HG02798 (cell line): ENCODE results near the gene SCN4A.
A peak's percentile ranks its signal among the peaks of the same experiment; 100 is the strongest.
"Not testable (repeated sequence)": the region's sequence is repeated elsewhere in the genome, so short reads cannot be mapped to it uniquely, and the experiment has no call there.

Experiments used
- ATAC-seq: cut with Tn5 transposase; IDR thresholded peaks from one replicate; pipeline ENCODE4 v1.9.1; 2021; ENCODE audit warnings: mild to moderate bottlenecking; ENCODE audit not compliant: unreplicated experiment, poor library complexity

The SCN4A gene

GRCh38 chr17:63920779-63921178 lies 51.9 kb downstream of the SCN4A start:
- ATAC-seq, result not testable (repeated sequence)

- ATAC-seq, result not testable (repeated sequence)
Observed at GRCh38 chr17:63920050-63920449, 52.7 kb downstream of the SCN4A start.

GRCh38 chr17:63919311-63919723 lies 53.4 kb downstream of the SCN4A start:
- ATAC-seq, result peak; percentile 79

- not testable (repeated sequence) for ATAC-seq
Observed at GRCh38 chr17:63918789-63919305, 53.9 kb downstream of the SCN4A start, which contains the start of gene GH1. TSS of gene GH1 (minus strand) at chr17:63918839. CDS start at chr17:63918776, 63 bp downstream.

- ATAC-seq, result no peak
Observed at GRCh38 chr17:63918305-63918704, 54.4 kb downstream of the SCN4A start.

GRCh38 chr17:63917646-63918045 lies 55.1 kb downstream of the SCN4A start:
- no peak for ATAC-seq

GRCh38 chr17:63917206-63917605 lies 55.5 kb downstream of the SCN4A start:
- ATAC-seq, result not testable (repeated sequence)

GRCh38 chr17:63916566-63917185 lies 56.0 kb downstream of the SCN4A start:
- no peak for ATAC-seq

GRCh38 chr17:63915753-63916152 lies 57.0 kb downstream of the SCN4A start:
- not testable (repeated sequence) for ATAC-seq

GRCh38 chr17:63914471-63914870 lies 58.2 kb downstream of the SCN4A start:
- no peak for ATAC-seq

GRCh38 chr17:63911657-63912100 lies 61.0 kb downstream of the SCN4A start:
- no peak for ATAC-seq

GRCh38 chr17:63911041-63911635 lies 61.6 kb downstream of the SCN4A start, which contains the start of gene CSHL1:
TSS of gene CSHL1 (minus strand) at chr17:63911258. CDS start at chr17:63911196, 62 bp downstream.
- no peak for ATAC-seq

- ATAC-seq, result no peak
Observed at GRCh38 chr17:63910096-63910495, 62.6 kb downstream of the SCN4A start.

GRCh38 chr17:63909586-63909985 lies 63.1 kb downstream of the SCN4A start:
- ATAC-seq, result not testable (repeated sequence)

- not testable (repeated sequence) for ATAC-seq
Observed at GRCh38 chr17:63907161-63907778, 65.4 kb downstream of the SCN4A start.

GRCh38 chr17:63904796-63905195 lies 67.9 kb downstream of the SCN4A start:
- not testable (repeated sequence) for ATAC-seq

GRCh38 chr17:63903787-63904201 lies 68.9 kb downstream of the SCN4A start:
- ATAC-seq, result not testable (repeated sequence)

GRCh38 chr17:63901971-63902370 lies 70.7 kb downstream of the SCN4A start:
- not testable (repeated sequence) for ATAC-seq

- not testable (repeated sequence) for ATAC-seq
Observed at GRCh38 chr17:63898899-63899798, 73.6 kb downstream of the SCN4A start.
